ENCODE data around the gene TENT4A.

GRCh38 chr5:6781716-6782115, 68.5 kb downstream of the TENT4A start:
- TF ChIP-seq POLR2A (IDR thresholded peaks at IDR 0.05) (no peak), CTCF (IDR thresholded peaks at IDR 0.05) (no peak)
